ENCODE data around the gene SPDL1. TPM values are rescaled to one million over a fixed set of nuclear protein-coding genes. Genes with fewer than 3 reads are reported as not detected.
A peak's percentile ranks its signal among the peaks of the same experiment; 100 is the strongest.

The SPDL1 gene
- total RNA-seq, 4 donors from 2014 or later, result 1.5 to 30.2 (median 14.9) TPM

DNA sequence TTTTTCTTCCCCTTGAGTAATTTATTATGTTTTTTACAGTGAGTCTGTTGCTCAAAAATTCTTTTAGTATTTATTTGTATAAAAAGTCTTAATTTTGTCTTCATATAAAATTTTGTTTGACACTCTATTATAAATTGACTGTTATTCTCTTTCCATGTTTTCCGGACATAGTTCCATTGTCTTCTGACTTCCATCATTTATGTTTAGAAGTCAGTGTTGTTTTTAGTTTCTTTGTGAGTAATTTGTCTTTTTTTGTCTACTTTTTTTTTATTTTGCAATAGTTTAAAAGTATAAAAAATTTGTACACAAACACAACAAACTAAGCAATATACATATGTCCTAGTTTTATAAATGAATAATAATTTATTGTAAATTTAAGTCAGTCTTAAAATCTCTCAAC, 25.7 kb upstream of the SPDL1 start:
- intact Hi-C loops (cut with DNase I; ENCODE audit: low total_unique reads), result no loop called here
- TF ChIP-seq, protein P1, sequence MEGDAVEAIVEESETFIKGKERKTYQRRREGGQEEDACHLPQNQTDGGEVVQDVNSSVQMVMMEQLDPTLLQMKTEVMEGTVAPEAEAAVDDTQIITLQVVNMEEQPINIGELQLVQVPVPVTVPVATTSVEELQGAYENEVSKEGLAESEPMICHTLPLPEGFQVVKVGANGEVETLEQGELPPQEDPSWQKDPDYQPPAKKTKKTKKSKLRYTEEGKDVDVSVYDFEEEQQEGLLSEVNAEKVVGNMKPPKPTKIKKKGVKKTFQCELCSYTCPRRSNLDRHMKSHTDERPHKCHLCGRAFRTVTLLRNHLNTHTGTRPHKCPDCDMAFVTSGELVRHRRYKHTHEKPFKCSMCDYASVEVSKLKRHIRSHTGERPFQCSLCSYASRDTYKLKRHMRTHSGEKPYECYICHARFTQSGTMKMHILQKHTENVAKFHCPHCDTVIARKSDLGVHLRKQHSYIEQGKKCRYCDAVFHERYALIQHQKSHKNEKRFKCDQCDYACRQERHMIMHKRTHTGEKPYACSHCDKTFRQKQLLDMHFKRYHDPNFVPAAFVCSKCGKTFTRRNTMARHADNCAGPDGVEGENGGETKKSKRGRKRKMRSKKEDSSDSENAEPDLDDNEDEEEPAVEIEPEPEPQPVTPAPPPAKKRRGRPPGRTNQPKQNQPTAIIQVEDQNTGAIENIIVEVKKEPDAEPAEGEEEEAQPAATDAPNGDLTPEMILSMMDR (IDR thresholded peaks at IDR 0.05), result no peak
- TF ChIP-seq POLR2A (IDR thresholded peaks at IDR 0.05), result no peak
- Histone ChIP-seq H3K36me3 (no peaks in the 10 kb centered on the region), H3K9me3 (no peaks in the 10 kb centered on the region), H3K4me1 (no peaks in the 10 kb centered on the region), H3K27ac (no peak overlapping the region), H3K4me3 (no peak overlapping the region), H3K27me3 (no peaks in the 10 kb centered on the region)
- no peak for DNase-seq

DNA sequence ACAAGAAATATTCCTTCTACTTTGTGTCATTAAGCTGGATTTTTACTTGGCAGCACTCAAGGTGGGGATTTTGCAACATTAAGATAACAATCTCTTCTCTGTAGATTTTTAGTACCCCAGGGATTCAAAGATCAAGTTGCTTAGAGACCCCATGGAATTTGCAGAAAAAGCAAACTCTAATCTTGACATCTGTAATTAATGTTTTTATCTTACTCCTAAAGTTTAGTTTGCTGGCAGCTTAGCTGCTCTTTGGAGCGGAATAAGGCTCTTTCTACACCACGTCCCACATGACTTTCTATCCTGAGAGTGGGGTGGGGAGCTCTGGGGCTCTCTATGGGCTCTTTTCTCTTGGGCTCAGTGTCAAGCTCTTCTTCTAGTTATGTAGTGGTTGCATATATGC, 21.7 kb upstream of the SPDL1 start:
- H3K4me3 ChIP-seq, result no peak overlapping the region
- peak in 1 of 2 donors; percentile 32 for DNase-seq
- no peaks in the 10 kb centered on the region for H3K9me3 ChIP-seq
- H3K36me3 ChIP-seq, result no peaks in the 10 kb centered on the region
- no peaks in the 10 kb centered on the region for H3K27me3 ChIP-seq
- TF ChIP-seq, protein P1 (IDR thresholded peaks at IDR 0.05), result no peak
- no peak for TF ChIP-seq POLR2A (IDR thresholded peaks at IDR 0.05)
- intact Hi-C loops (cut with DNase I; ENCODE audit: low total_unique reads), result no loop called here
- H3K4me1 ChIP-seq, result no peaks in the 10 kb centered on the region
- H3K27ac ChIP-seq, result no peak overlapping the region

DNA sequence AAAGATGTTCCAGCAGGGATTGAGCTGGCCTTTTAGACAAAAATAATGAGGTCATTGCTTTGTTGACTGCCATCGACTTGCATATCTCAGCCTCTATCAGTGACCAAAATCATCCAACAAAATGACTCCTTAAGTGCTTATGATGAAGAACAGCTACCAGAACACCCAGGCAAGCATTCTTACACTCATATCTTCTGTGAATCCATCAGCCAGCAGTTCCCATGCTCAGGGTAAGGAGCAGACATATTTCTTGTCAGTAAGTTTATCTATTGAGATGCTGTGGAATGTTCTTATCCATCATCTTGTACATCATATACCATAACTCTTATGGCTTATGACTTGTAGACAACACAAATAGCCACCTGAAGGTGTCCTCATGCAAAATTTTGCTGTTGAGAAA, 20.2 kb upstream of the SPDL1 start:
- no peak for DNase-seq
- no peaks in the 10 kb centered on the region for H3K4me1 ChIP-seq
- TF ChIP-seq, protein P1 (IDR thresholded peaks at IDR 0.05), result no peak
- TF ChIP-seq POLR2A (IDR thresholded peaks at IDR 0.05), result no peak
- no peaks in the 10 kb centered on the region for H3K36me3 ChIP-seq
- intact Hi-C loops (cut with DNase I; ENCODE audit: low total_unique reads), result no loop called here
- no peaks in the 10 kb centered on the region for H3K27me3 ChIP-seq
- no peak overlapping the region for H3K4me3 ChIP-seq
- H3K9me3 ChIP-seq, result no peaks in the 10 kb centered on the region
- no peak overlapping the region for H3K27ac ChIP-seq

DNA sequence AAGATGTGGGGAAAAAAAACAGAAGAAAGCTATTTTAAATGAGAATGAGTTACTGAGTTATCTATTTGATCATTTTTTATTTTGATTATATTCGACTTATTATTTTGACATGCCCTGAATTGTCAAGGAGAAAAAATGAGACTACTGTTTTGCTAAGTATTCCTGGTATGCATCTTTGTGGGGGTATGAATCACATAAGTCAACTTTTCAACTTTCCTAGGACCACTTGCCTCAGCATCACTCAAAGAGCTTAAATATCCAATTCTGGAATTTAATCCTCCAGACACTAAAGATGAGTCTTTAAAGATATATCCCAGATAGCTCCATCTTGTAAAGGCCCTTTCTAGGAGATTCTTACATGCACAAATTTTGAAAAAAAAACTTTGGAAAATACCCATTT, 17.4 kb upstream of the SPDL1 start:
- no peak overlapping the region for H3K27ac ChIP-seq
- TF ChIP-seq POLR2A (IDR thresholded peaks at IDR 0.05), result no peak
- TF ChIP-seq, protein P1 (IDR thresholded peaks at IDR 0.05), result no peak
- H3K4me1 ChIP-seq, result no peaks in the 10 kb centered on the region
- no peaks in the 10 kb centered on the region for H3K36me3 ChIP-seq
- intact Hi-C loops (cut with DNase I; ENCODE audit: low total_unique reads), result no loop called here
- H3K9me3 ChIP-seq, result no peaks in the 10 kb centered on the region
- H3K27me3 ChIP-seq, result no peaks in the 10 kb centered on the region
- no peak overlapping the region for H3K4me3 ChIP-seq
- DNase-seq, result no peak

DNA sequence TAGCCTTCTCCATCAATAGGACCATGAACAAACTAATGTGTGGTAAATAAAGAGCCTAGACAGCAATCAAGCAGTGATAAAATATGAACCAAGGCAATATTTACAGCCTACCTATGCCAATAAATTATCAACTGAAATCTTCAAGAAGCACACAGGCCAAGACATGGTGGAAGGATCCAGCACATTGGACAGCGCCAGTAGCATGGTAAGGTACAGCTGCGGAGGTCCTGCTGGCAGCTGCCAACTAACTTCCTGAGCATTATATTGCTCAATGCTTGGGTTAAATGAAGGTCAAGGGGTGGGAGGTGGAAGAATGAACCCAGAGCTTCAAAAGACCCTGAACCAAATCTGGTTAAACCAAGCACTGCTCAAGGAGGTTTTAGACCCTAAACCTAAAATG, 16.5 kb upstream of the SPDL1 start:
- no peak for DNase-seq
- no peaks in the 10 kb centered on the region for H3K4me1 ChIP-seq
- H3K36me3 ChIP-seq, result no peaks in the 10 kb centered on the region
- intact Hi-C loops (cut with DNase I; ENCODE audit: low total_unique reads), result no loop called here
- no peak overlapping the region for H3K4me3 ChIP-seq
- H3K27ac ChIP-seq, result no peak overlapping the region
- no peaks in the 10 kb centered on the region for H3K27me3 ChIP-seq
- no peaks in the 10 kb centered on the region for H3K9me3 ChIP-seq
- no peak for TF ChIP-seq POLR2A (IDR thresholded peaks at IDR 0.05)
- TF ChIP-seq, protein P1 (IDR thresholded peaks at IDR 0.05), result no peak
